Measurements from ENCODE around the gene CCDC71.

CCDC71 gene

DNA sequence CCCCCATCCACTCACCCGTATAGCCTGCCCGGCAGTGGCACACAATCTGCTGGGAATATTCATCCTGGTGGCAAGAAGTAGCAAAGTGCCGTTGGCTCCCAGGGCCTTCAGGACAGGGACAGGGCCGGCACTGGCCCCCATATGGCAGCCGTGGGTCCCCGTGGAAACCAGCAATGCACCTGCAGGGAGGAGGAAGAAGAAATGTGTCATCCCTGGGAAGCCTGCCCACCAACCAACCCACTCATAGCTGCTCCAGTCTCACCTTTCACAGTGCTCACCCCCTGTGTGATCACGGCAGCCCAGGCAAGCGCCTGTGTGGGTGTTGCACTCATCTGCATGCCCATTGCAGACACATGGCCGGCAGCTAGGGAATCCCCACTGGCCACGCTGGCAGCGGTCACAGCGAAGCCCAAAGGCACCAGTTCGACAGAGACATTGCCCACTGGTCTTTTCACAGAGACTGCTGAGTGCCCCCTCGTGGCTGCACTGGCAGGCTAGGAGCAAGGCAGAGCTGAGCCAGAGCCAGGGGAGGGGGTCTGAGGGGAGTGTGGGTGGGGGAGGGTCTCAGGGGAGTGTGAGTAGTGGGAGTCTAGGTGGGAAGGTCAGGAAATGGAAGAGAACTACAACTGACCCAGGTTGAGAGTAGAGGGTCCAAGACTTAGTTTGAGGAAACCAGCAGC is 41.0 kb downstream of the CCDC71 start:
- DNase-seq: no peak

DNA sequence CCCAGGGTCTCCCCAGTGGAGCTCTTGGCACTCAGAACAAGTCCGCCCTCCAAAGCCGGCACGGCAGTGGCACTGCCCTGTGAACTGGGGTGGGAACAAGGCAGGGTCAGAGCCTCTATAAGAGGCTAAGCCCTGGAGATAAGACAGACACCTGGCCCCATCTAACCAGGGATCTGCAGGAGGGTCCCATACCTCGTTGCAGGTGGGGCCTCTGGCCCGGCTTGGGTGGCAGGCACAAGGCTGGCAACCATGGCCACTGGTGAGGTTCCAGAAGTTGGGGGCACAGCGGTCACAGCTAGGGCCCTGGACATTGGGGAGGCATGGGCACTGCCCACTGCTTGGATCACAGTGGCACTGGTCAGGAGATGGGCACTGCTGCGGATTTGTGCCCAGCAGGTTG is 41.9 kb downstream of the CCDC71 start:
- DNase-seq: no peak

DNA sequence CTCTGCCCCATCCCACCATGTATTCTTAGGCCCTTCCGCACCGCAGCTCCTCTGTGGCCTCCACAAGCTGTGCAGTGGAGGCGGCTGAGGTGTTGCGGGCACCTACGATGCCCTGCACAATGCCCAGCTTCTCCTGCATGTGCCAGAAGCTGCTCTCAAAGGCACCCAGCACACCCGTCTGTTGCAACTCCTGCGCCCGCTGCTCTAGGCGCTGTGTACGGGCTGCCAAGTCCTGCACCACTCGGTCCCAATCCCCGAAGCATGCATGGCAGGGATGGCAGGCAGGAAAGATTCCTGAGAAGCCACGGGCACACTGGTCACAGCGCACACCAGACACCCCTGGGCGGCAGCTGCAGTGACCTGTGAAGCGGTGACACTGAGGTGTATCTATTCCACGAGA is 42.4 kb downstream of the CCDC71 start:
- no peak for DNase-seq

GRCh38 chr3:49122886-49123545 is 43.1 kb downstream of the CCDC71 start:
- no peak for DNase-seq

GRCh38 chr3:49122451-49122850 is 43.7 kb downstream of the CCDC71 start:
- no peak for DNase-seq

DNA sequence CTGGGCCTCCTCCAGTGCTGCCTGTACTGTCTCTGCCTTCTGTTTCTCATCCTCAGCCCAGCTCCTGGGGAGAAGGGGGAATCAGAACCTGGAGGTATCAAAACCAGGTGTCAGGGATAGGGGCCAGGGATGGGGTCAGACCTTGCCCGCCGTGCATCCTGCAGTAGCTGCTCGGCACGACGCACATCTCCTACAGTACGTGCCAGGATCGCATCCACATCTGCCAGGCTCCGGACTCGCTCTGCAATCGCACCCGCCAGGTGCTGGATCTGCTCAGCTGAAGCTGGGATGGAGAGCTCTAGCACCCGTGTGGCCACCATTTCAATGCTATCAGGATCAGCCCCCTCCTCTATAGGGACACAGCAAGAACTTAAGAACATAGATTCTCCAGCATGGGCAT is 44.1 kb downstream of the CCDC71 start:
- DNase-seq: no peak

DNA sequence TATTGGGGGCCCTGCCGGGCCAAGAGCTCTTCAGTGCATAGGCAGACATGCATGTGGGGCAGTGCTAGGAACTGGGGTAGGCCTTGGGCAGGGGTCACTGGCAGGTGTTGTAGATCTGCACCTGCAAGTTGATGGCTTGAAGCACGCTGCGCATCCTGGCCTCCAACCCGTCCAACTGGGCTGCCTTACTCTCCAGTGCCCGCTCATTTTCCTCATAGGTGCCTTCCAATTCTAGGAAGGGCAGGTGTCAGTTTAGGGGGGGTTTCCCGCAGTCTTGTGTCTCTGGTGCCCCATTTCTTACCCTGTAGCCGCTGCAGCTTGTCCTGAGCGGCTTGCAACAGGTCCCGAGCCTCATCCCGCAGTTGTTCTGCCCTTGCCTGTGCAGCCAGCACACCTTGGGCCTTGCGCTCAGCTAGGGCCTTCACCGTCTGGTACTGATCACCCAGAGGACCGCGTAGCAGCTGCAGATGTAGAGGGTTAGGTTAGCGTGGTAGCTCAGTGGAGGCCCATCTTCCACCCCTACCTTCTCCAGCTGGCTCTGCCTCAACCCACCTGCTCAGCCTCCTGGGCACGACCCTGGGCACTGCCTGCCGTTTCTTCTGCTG is 44.9 kb downstream of the CCDC71 start:
- no peak for DNase-seq

GRCh38 chr3:49120438-49121131 is 45.5 kb downstream of the CCDC71 start, which contains the start of gene USP19:
Gene USP19, minus strand, starts transcription at chr3:49120823. Its CDS starts 1,678 bp downstream, at chr3:49119145.
- DNase-seq: peak; percentile 52

- DNase-seq: no peak
Observed at GRCh38 chr3:49120096-49120437, 46.1 kb downstream of the CCDC71 start.

GRCh38 chr3:49119439-49119838 is 46.7 kb downstream of the CCDC71 start:
- DNase-seq: no peak

GRCh38 chr3:49119036-49119435 is 47.1 kb downstream of the CCDC71 start:
- DNase-seq: no peak
